K562 (cell line): Measurements from ENCODE around the gene CDH5.

Experiments
- CBX2 ChIP-seq: fragments of 200-600 bp; sonication (generic); IDR thresholded peaks from one replicate; pipeline ENCODE4 v1.6.1; 2012; ENCODE audit warnings: mild to moderate bottlenecking, low read length, inconsistent platforms; ENCODE audit not compliant: insufficient read depth, poor library complexity, severe bottlenecking
- CSDE1 ChIP-seq, 2 experiments: fragments of 450-650 bp; IDR thresholded peaks; 2 replicates each; pipeline ENCODE4 v1.6.1; 2016; ENCODE audit warnings: mild to moderate bottlenecking in 1 of 2
- HNRNPUL1 ChIP-seq: fragments of 200-400 bp; formaldehyde crosslinking; IDR thresholded peaks from 2 replicates; pipeline ENCODE4 v1.6.1; 2017; ENCODE audit warnings: low read length
- NR2C1 ChIP-seq, 2 experiments: fragments of 450-650 bp; IDR thresholded peaks; 2 replicates each; pipeline ENCODE4 v1.6.1; 2017; ENCODE audit warnings: mild to moderate bottlenecking in 2 of 2, antibody characterized with exemption in 1 of 2, inconsistent platforms in 1 of 2, missing compliant biosample characterization in 1 of 2, missing genetic modification characterization in 1 of 2
- NRF1 ChIP-seq, 2 experiments: fragments of 450-650 bp; IDR thresholded peaks in 1 of 2; conservative IDR thresholded peaks in 1 of 2; 2 replicates each; pipeline ENCODE4 v1.6.1; 2014; ENCODE audit warnings: mild to moderate bottlenecking in 2 of 2
- POLR2A ChIP-seq: fragments of 450-650 bp; conservative IDR thresholded peaks from 2 replicates; pipeline ENCODE4 v1.6.1; 2016
- POLR2H ChIP-seq: IDR thresholded peaks from 2 replicates; pipeline ENCODE4 v1.6.1; 2016; ENCODE audit warnings: missing genetic modification characterization, low read depth, mild to moderate bottlenecking, control low read depth, missing compliant biosample characterization, moderate library complexity
- SP2 ChIP-seq: IDR thresholded peaks from 2 replicates; pipeline ENCODE4 v1.6.1; 2011; ENCODE audit warnings: mild to moderate bottlenecking, low read depth, low read length, moderate library complexity; ENCODE audit not compliant: poor library complexity, severe bottlenecking; ENCODE audit errors: extremely low read depth
- TCF7 ChIP-seq: sonication (generic); IDR thresholded peaks from 2 replicates; pipeline ENCODE4 v1.6.1; 2016; ENCODE audit warnings: antibody characterized with exemption, borderline replicate concordance
- TEAD1 ChIP-seq, 2 experiments: fragments of 450-650 bp in 1 of 2; sonication (generic) in 1 of 2; formaldehyde crosslinking; IDR thresholded peaks; 2 replicates each; pipeline versions ENCODE4 v1.4.0 to v1.8.0; 2020 to 2022; ENCODE audit warnings: mild to moderate bottlenecking in 2 of 2, missing genetic modification reagents in 1 of 2
- TRIM28 ChIP-seq: fragments of 450-650 bp; IDR thresholded peaks from 2 replicates; pipeline ENCODE4 v1.6.1; 2017

GRCh38 chr16:66373667-66374066 lies 7.2 kb downstream of the CDH5 start:
- TF ChIP-seq POLR2A (no peak), TEAD1 (CRISPR knock-in tag; IDR thresholded peaks at IDR 0.05) (no peak), NR2C1 (IDR thresholded peaks at IDR 0.05) (no peak), NR2C1 (tag; IDR thresholded peaks at IDR 0.05) (no peak), CBX2 (no peak), CSDE1 (IDR thresholded peaks at IDR 0.05) (no peak), TCF7 (no peak), TRIM28 (no peak), HNRNPUL1 (no peak), SP2 (no peak), POLR2H (tag) (no peak), NRF1 (conservative IDR thresholded peaks at IDR 0.05 in 1 of 2, IDR thresholded peaks at IDR 0.05 in 1 of 2) (no peak)
